Measurements from ENCODE around the gene MXD1. TPM values are rescaled to one million over a fixed set of nuclear protein-coding genes. Genes with fewer than 3 reads are reported as not detected.

The MXD1 gene
- polyA plus RNA-seq, 4 donors: 7.4 to 38.2 (median 35.9) TPM

DNA sequence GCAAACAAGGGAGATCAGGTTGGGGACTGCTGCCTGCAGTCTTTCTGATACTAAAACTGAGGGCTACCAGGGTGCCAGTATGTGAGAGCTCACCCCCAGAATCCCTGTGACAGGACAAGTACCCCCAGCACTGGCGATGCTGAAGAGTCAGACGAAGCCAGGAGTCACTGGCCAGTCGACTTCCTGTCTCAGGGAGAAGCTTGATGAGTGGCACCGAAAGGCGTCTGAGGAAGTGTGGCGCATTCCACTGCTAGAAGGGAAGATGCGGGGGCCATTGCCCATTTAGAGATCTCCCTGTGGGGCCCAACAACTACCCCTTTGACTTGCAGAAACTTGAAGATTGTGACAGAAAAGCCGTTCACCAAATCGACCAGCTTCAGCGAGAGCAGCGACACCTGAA, 22.0 kb downstream of the MXD1 start:
- Histone ChIP-seq H3K4me1 (ENCODE audit: control insufficient read depth in 3 of 3, insufficient read depth in 2 of 3, low read depth in 1 of 3, low read length in 2 of 3) (peaks cover 6 to 40% (median 6%) of the 10 kb centered on the region in 3 donors), H3K4me3 (ENCODE audit: low read depth in 1 of 3, low read length in 3 of 3) (no peak overlapping the region), H3K27ac (ENCODE audit: low read depth in 1 of 3, low read length in 2 of 3) (peak overlapping the region in 1 of 3 donors; percentile 49), H3K27me3 (ENCODE audit: control insufficient read depth in 3 of 3, insufficient read depth in 3 of 3, low read length in 3 of 3) (no peaks in the 10 kb centered on the region), H3K9me3 (ENCODE audit: control insufficient read depth in 2 of 2, insufficient read depth in 1 of 2, low read depth in 1 of 2, low read length in 1 of 2) (no peaks in the 10 kb centered on the region), H3K36me3 (ENCODE audit: control insufficient read depth in 3 of 3, insufficient read depth in 2 of 3, low read depth in 1 of 3, low read length in 3 of 3) (peaks cover 16 to 54% (median 42%) of the 10 kb centered on the region in 3 donors)
- WGBS, 3 donors: 84 to 95% (median 93%) methylated on average over 11 of the region's 11 CpGs
- FAIRE-seq: no peak
- DNase-seq: no peak

DNA sequence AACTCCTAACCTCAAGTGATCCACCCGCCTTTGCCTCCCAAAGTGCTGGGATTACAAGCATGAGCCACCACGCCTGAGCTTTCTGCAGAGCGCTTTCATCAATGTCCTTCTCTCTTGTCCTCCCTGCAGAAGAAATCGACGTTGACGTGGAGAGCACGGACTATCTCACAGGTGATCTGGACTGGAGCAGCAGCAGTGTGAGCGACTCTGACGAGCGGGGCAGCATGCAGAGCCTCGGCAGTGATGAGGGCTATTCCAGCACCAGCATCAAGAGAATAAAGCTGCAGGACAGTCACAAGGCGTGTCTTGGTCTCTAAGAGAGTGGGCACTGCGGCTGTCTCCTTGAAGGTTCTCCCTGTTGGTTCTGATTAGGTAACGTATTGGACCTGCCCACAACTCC, 23.1 kb downstream of the MXD1 start:
- no peak for FAIRE-seq
- 94 to 96% (median 95%) methylated on average over 14 of the region's 14 CpGs for WGBS, 3 donors
- H3K4me1 ChIP-seq (ENCODE audit: control insufficient read depth in 3 of 3, insufficient read depth in 2 of 3, low read depth in 1 of 3, low read length in 2 of 3): peaks cover 5 to 36% (median 6%) of the 10 kb centered on the region in 3 donors
- no peak overlapping the region for H3K4me3 ChIP-seq (ENCODE audit: low read depth in 1 of 3, low read length in 3 of 3)
- no peaks in the 10 kb centered on the region for H3K27me3 ChIP-seq (ENCODE audit: control insufficient read depth in 3 of 3, insufficient read depth in 3 of 3, low read length in 3 of 3)
- H3K9me3 ChIP-seq (ENCODE audit: control insufficient read depth in 2 of 2, insufficient read depth in 1 of 2, low read depth in 1 of 2, low read length in 1 of 2): no peaks in the 10 kb centered on the region
- peaks cover 18 to 48% (median 43%) of the 10 kb centered on the region in 3 donors for H3K36me3 ChIP-seq (ENCODE audit: control insufficient read depth in 3 of 3, insufficient read depth in 2 of 3, low read depth in 1 of 3, low read length in 3 of 3)
- H3K27ac ChIP-seq (ENCODE audit: low read depth in 1 of 3, low read length in 2 of 3): no peak overlapping the region
- no peak for DNase-seq

DNA sequence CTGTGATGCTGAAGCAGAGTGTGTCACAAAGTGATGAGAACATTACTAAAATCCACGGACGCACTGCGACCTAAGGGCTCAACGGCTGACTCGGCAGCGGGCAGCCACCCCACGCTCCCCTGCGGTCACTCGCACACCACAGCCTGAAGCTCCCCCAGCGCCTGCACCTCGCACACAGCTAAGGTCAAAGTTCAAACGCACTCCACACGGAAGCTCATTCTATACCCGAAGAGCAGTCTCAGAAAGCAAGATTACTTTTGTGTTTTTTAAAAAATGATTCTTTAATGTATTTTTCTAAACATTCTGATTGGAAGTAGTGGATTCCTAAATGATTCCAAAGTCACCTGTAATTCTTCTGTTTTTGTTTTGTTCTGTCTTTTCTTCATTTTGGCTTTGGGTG, 24.8 kb downstream of the MXD1 start:
- Histone ChIP-seq H3K4me1 (ENCODE audit: control insufficient read depth in 3 of 3, insufficient read depth in 2 of 3, low read depth in 1 of 3, low read length in 2 of 3) (peaks cover 2 to 19% (median 5%) of the 10 kb centered on the region in 3 donors), H3K27ac (ENCODE audit: low read depth in 1 of 3, low read length in 2 of 3) (peak overlapping the region in 1 of 3 donors; percentile 34), H3K4me3 (ENCODE audit: low read depth in 1 of 3, low read length in 3 of 3) (no peak overlapping the region), H3K9me3 (ENCODE audit: control insufficient read depth in 2 of 2, insufficient read depth in 1 of 2, low read depth in 1 of 2, low read length in 1 of 2) (no peaks in the 10 kb centered on the region), H3K36me3 (ENCODE audit: control insufficient read depth in 3 of 3, insufficient read depth in 2 of 3, low read depth in 1 of 3, low read length in 3 of 3) (peaks cover 22 to 57% (median 48%) of the 10 kb centered on the region in 3 donors), H3K27me3 (ENCODE audit: control insufficient read depth in 3 of 3, insufficient read depth in 3 of 3, low read length in 3 of 3) (no peaks in the 10 kb centered on the region)
- 17 to 69% (median 52%) methylated on average over 14 of the region's 14 CpGs for WGBS, 3 donors
- FAIRE-seq (no peak), DNase-seq (peak; percentile 70 to 76)

DNA sequence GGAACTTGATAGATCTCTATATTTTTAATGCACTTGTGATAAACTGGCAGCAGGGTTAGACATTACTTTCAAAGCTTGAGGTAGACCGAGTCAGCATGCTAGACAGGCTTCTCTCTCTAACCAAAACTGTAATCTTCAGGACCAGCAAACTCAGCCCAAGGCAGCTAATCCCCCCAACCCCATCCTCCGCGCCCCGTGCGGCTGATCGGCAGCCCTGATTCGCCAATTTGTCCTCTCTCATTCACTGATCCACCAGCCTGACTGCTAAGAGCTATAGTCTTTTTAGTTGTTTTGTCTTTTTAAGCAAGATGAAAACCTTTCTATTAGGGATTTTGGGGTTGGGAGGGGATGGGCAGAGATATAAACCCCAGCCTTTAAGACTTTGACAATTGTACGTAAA, 25.8 kb downstream of the MXD1 start:
- WGBS, 3 donors: 93 to 98% (median 94%) methylated on average over 8 of the region's 8 CpGs

DNA sequence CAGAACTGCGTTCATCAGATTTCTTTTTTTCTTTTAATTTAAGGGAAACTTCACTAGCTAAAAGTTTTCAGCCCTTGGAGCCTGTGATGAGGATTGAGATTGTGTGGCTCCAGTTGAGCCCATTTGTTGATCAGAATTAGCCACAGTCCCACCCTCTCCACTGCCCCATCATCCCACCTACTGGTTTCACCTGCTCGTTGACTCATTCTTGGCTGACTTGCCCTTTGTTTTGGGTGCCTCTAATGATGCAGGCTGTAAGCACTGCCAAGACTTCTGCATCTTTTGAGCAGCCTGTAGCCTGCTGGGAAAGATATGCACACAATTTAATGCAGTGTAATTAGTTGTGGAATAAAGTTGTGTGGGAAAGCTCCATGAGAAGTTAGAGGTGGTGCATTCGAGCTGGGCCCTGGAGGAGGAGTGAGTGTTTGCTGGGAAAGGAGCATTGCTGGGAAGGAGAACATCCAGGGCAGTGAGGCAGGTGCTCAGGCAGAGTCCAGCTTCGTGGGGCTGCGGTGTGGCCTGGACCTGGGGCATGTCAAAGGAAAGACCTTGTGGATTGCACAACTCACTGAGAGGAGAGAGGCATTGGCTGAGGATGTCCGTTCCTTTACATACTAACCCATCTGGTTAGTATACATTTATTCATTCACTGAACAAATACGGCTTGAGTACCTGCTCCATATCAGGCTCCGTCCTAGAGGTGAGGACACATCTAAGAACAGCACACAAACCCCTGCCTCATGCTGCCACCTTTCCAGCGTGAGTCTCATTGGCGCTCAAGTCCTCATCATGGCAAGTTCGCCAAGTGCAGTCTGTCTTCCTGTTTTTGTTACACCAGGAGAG, 28.3 kb downstream of the MXD1 start:
- Histone ChIP-seq H3K27me3 (ENCODE audit: control insufficient read depth in 3 of 3, insufficient read depth in 3 of 3, low read length in 3 of 3) (no peaks in the 10 kb centered on the region), H3K9me3 (ENCODE audit: control insufficient read depth in 2 of 2, insufficient read depth in 1 of 2, low read depth in 1 of 2, low read length in 1 of 2) (no peaks in the 10 kb centered on the region), H3K36me3 (ENCODE audit: control insufficient read depth in 3 of 3, insufficient read depth in 2 of 3, low read depth in 1 of 3, low read length in 3 of 3) (peaks cover 9 to 29% (median 23%) of the 10 kb centered on the region in 3 donors), H3K27ac (ENCODE audit: low read depth in 1 of 3, low read length in 2 of 3) (no peak overlapping the region), H3K4me3 (ENCODE audit: low read depth in 1 of 3, low read length in 3 of 3) (no peak overlapping the region), H3K4me1 (ENCODE audit: control insufficient read depth in 3 of 3, insufficient read depth in 2 of 3, low read depth in 1 of 3, low read length in 2 of 3) (peaks cover 0 to 12% (median 2%) of the 10 kb centered on the region in 3 donors)
- no peak for FAIRE-seq
- WGBS, 3 donors: 81 to 88% (median 85%) methylated on average over 11 of the region's 11 CpGs
- no peak for DNase-seq

More for the DNA sequence above, 25.8 kb downstream of the MXD1 start:
- H3K9me3 ChIP-seq (ENCODE audit: control insufficient read depth in 2 of 2, insufficient read depth in 1 of 2, low read depth in 1 of 2, low read length in 1 of 2): no peaks in the 10 kb centered on the region
- no peaks in the 10 kb centered on the region for H3K27me3 ChIP-seq (ENCODE audit: control insufficient read depth in 3 of 3, insufficient read depth in 3 of 3, low read length in 3 of 3)
- H3K4me1 ChIP-seq (ENCODE audit: control insufficient read depth in 3 of 3, insufficient read depth in 2 of 3, low read depth in 1 of 3, low read length in 2 of 3): peaks cover 2 to 12% (median 3%) of the 10 kb centered on the region in 3 donors
- H3K36me3 ChIP-seq (ENCODE audit: control insufficient read depth in 3 of 3, insufficient read depth in 2 of 3, low read depth in 1 of 3, low read length in 3 of 3): peaks cover 22 to 52% (median 42%) of the 10 kb centered on the region in 3 donors
- no peak overlapping the region for H3K4me3 ChIP-seq (ENCODE audit: low read depth in 1 of 3, low read length in 3 of 3)
- H3K27ac ChIP-seq (ENCODE audit: low read depth in 1 of 3, low read length in 2 of 3): no peak overlapping the region
- DNase-seq (no peak), FAIRE-seq (no peak)

DNA sequence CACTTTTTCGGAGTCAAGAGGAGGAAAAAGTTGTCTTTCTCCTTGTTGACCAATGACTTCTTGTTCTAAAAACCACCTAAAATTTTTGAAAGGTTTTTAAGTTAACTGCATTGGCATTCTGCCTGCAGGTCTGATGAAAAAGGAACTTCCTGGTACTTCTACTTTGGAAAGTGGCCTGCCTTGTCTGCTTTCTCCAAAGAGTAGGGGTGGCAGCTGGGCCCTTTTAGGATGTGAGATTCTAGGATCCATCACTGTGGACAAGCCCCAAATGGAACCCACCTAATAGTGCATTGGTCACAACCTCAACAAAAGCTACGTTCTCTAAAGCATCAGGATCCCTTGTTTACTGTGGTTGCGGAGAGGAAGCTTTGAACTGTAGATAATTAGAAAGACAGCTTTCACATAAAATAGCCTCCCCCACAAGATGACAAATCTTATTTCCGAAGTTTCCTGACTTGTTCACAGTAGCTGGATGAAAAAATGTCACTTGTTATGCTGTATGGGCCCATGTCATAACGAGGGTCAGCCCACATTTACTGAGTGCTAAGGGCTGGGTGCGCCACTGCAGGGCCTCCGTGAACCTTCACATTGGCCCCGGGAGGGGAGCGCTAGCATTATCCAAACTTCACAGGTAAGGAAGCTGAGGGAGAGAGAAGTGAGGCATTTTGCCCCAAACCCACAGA, 29.1 kb downstream of the MXD1 start:
- H3K4me1 ChIP-seq (ENCODE audit: control insufficient read depth in 3 of 3, insufficient read depth in 2 of 3, low read depth in 1 of 3, low read length in 2 of 3): peaks cover 0 to 12% (median 2%) of the 10 kb centered on the region in 3 donors
- FAIRE-seq: no peak
- H3K9me3 ChIP-seq (ENCODE audit: control insufficient read depth in 2 of 2, insufficient read depth in 1 of 2, low read depth in 1 of 2, low read length in 1 of 2): no peaks in the 10 kb centered on the region
- no peak overlapping the region for H3K4me3 ChIP-seq (ENCODE audit: low read depth in 1 of 3, low read length in 3 of 3)
- H3K27ac ChIP-seq (ENCODE audit: low read depth in 1 of 3, low read length in 2 of 3): no peak overlapping the region
- peaks cover 0 to 4% (median 0%) of the 10 kb centered on the region in 3 donors for H3K27me3 ChIP-seq (ENCODE audit: control insufficient read depth in 3 of 3, insufficient read depth in 3 of 3, low read length in 3 of 3)
- WGBS, 3 donors: 84 to 90% (median 85%) methylated on average over 9 of the region's 9 CpGs
- H3K36me3 ChIP-seq (ENCODE audit: control insufficient read depth in 3 of 3, insufficient read depth in 2 of 3, low read depth in 1 of 3, low read length in 3 of 3): peaks cover 9 to 23% (median 19%) of the 10 kb centered on the region in 3 donors
- no peak for DNase-seq

DNA sequence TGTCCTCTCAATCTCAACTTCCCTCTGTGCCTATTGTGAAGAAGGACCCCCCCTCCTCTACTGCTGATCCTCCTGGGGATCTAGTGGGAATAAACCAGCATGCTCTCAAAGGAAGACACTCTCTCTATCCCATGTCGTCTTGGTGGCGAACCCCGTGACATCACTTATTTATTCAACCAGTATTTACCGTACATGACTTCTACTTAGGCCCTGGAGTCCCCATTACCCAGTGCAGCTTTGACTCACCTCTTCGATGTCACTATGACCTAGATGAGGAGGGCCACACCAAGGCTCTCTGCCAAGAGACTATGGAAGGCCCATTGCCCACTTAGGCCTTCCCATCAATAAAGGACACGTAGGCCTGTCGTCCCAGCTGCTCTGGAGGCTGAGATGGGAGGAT, 29.8 kb downstream of the MXD1 start:
- no peak for DNase-seq
- FAIRE-seq: no peak
- Histone ChIP-seq H3K4me1 (ENCODE audit: control insufficient read depth in 3 of 3, insufficient read depth in 2 of 3, low read depth in 1 of 3, low read length in 2 of 3) (peaks cover 0 to 9% (median 2%) of the 10 kb centered on the region in 3 donors), H3K27ac (ENCODE audit: low read depth in 1 of 3, low read length in 2 of 3) (no peak overlapping the region), H3K4me3 (ENCODE audit: low read depth in 1 of 3, low read length in 3 of 3) (no peak overlapping the region), H3K36me3 (ENCODE audit: control insufficient read depth in 3 of 3, insufficient read depth in 2 of 3, low read depth in 1 of 3, low read length in 3 of 3) (peaks cover 9 to 20% (median 19%) of the 10 kb centered on the region in 3 donors), H3K27me3 (ENCODE audit: control insufficient read depth in 3 of 3, insufficient read depth in 3 of 3, low read length in 3 of 3) (peaks cover 0 to 7% (median 0%) of the 10 kb centered on the region in 3 donors), H3K9me3 (ENCODE audit: control insufficient read depth in 2 of 2, insufficient read depth in 1 of 2, low read depth in 1 of 2, low read length in 1 of 2) (no peaks in the 10 kb centered on the region)
- 95 to 97% (median 95%) methylated on average over 7 of the region's 7 CpGs for WGBS, 3 donors

DNA sequence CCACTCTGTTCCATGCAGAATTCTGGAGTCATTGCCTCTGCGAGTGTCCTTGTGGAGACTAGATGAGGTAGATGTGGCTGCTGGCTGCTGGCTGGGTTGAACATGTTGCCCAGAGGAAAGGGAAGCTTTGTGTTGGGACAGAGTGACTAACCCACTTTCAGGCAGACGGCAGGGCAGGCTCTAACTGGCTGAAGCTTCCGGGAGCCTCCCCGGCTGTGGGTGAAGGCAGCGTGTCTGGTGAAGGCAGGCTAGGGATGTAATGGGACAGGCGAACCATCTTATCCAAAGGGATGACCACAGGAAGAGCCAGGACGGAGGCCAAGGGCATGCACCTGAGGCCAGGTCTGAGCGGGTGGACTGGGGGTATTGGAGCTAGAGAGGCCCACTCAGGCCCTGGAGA, 30.5 kb downstream of the MXD1 start:
- FAIRE-seq (no peak), DNase-seq (no peak)
- Histone ChIP-seq H3K36me3 (ENCODE audit: control insufficient read depth in 3 of 3, insufficient read depth in 2 of 3, low read depth in 1 of 3, low read length in 3 of 3) (peaks cover 9 to 17% (median 17%) of the 10 kb centered on the region in 3 donors), H3K4me1 (ENCODE audit: control insufficient read depth in 3 of 3, insufficient read depth in 2 of 3, low read depth in 1 of 3, low read length in 2 of 3) (peaks cover 0 to 3% (median 0%) of the 10 kb centered on the region in 3 donors), H3K9me3 (ENCODE audit: control insufficient read depth in 2 of 2, insufficient read depth in 1 of 2, low read depth in 1 of 2, low read length in 1 of 2) (no peaks in the 10 kb centered on the region), H3K4me3 (ENCODE audit: low read depth in 1 of 3, low read length in 3 of 3) (no peak overlapping the region), H3K27me3 (ENCODE audit: control insufficient read depth in 3 of 3, insufficient read depth in 3 of 3, low read length in 3 of 3) (peaks cover 0 to 7% (median 0%) of the 10 kb centered on the region in 3 donors), H3K27ac (ENCODE audit: low read depth in 1 of 3, low read length in 2 of 3) (no peak overlapping the region)
- WGBS, 3 donors: 84 to 97% (median 93%) methylated on average over 8 of the region's 8 CpGs

Data from small intestine (tissue), 7 donors.